Smooth muscle cell (in vitro differentiated cells): ENCODE measurements around the gene METTL3. TPM values are rescaled to one million over a fixed set of nuclear protein-coding genes. Genes with fewer than 3 reads are reported as not detected.

Experiments
- DNase-seq: peaks from one replicate; lab custom pipeline; 2025; ENCODE audit not compliant: unreplicated experiment; lab: John Stamatoyannopoulos, UW
- H2AFZ ChIP-seq: fragments of 200-600 bp; sonication (generic); 2 replicates; pipeline ENCODE4 v1.6.0; 2016; ENCODE audit warnings: antibody characterized with exemption, low read depth, mild to moderate bottlenecking
- H3F3A ChIP-seq: fragments of 200-600 bp; sonication (generic); 2 replicates; pipeline ENCODE4 v1.6.0; 2017; ENCODE audit warnings: antibody characterized with exemption, low read depth
- H3K27ac ChIP-seq: fragments of 200-600 bp; sonication (generic); 2 replicates; pipeline ENCODE4 v1.5.1; 2016; ENCODE audit warnings: low read depth, mild to moderate bottlenecking
- H3K27me3 ChIP-seq: fragments of 200-600 bp; sonication (generic); 2 replicates; pipeline ENCODE4 v1.6.1; 2016; ENCODE audit warnings: low read depth, mild to moderate bottlenecking
- H3K36me3 ChIP-seq: fragments of 200-600 bp; sonication (generic); 2 replicates; pipeline ENCODE4 v1.5.1; 2016; ENCODE audit warnings: low read depth
- H3K4me1 ChIP-seq: fragments of 200-600 bp; sonication (generic); 2 replicates; pipeline ENCODE4 v1.5.1; 2016; ENCODE audit warnings: low read depth
- H3K4me2 ChIP-seq: fragments of 200-600 bp; sonication (generic); 2 replicates; pipeline ENCODE4 v1.6.0; 2016; ENCODE audit warnings: mild to moderate bottlenecking
- H3K4me3 ChIP-seq: fragments of 200-600 bp; sonication (generic); 2 replicates; pipeline ENCODE4 v1.5.1; 2016; ENCODE audit warnings: mild to moderate bottlenecking
- H3K79me2 ChIP-seq: fragments of 200-600 bp; sonication (generic); 2 replicates; pipeline ENCODE4 v1.6.0; 2016; ENCODE audit warnings: low read depth, mild to moderate bottlenecking
- H3K9ac ChIP-seq: fragments of 200-600 bp; sonication (generic); 2 replicates; pipeline ENCODE4 v1.6.0; 2016; ENCODE audit warnings: low read depth
- H3K9me3 ChIP-seq: fragments of 200-600 bp; sonication (generic); replicated peaks from 2 replicates; pipeline ENCODE4 v1.5.1; 2016; ENCODE audit warnings: low read depth
- H4K20me1 ChIP-seq: fragments of 200-600 bp; sonication (generic); 2 replicates; pipeline ENCODE4 v1.6.0; 2016; ENCODE audit warnings: low read depth
- CTCF ChIP-seq: fragments of 200-600 bp; sonication (generic); IDR thresholded peaks from 2 replicates; pipeline ENCODE4 v1.5.1; 2017; ENCODE audit warnings: borderline replicate concordance, mild to moderate bottlenecking, antibody characterized with exemption; ENCODE audit not compliant: insufficient read depth, poor library complexity, severe bottlenecking
- WGBS: methylation state at CpG from one replicate; pipeline ENCODE4 v1.1.7; 2016; ENCODE audit warnings: low lambda C conversion rate; 5-methylcytosine and 5-hydroxymethylcytosine counted together
- polyA plus RNA-seq: library from polyadenylated mRNA; unstranded; fragments of >200 nt; fragmentation: Nextera tagmentation; extraction: Ambion mirVana; gene quantifications from 2 replicates; pipeline ENCODE4 v1.2.1, GENCODE V29; 2016
- total RNA-seq: library from RNA; depleted of rRNA; stranded (reverse); fragments of >200 nt; gene quantifications from 2 replicates; pipeline ENCODE4 v1.2.3, GENCODE V29; 2014

Gene METTL3
- total and polyA plus RNA-seq, 2 experiments from 2014 or later: 25.5 to 37.6 TPM

GRCh38 chr14:21543521-21543960, 32.4 kb upstream of the METTL3 start:
- Histone ChIP-seq H3K4me1 (peaks cover 18% of the 10 kb centered on the region), H3K27me3 (no peaks in the 10 kb centered on the region), H3F3A (no peaks in the 10 kb centered on the region), H3K9ac (no peak overlapping the region), H3K27ac (no peak overlapping the region), H3K36me3 (no peaks in the 10 kb centered on the region), H2AFZ (peak overlapping the region; percentile 39), H4K20me1 (no peaks in the 10 kb centered on the region), H3K4me3 (no peak overlapping the region), H3K9me3 (no peaks in the 10 kb centered on the region), H3K4me2 (no peak overlapping the region), H3K79me2 (no peaks in the 10 kb centered on the region)
- no peak for DNase-seq
- WGBS: 21% methylated on average over 7 of the region's 7 CpGs
- no peak for TF ChIP-seq CTCF

- no peaks in the 10 kb centered on the region for H3F3A ChIP-seq
- peaks cover 13% of the 10 kb centered on the region for H3K27me3 ChIP-seq
- no peaks in the 10 kb centered on the region for H3K79me2 ChIP-seq
- no peak for TF ChIP-seq CTCF
- no peak overlapping the region for H3K27ac ChIP-seq
- DNase-seq: no peak
- H3K4me2 ChIP-seq: no peak overlapping the region
- 94% methylated on average over 9 of the region's 9 CpGs for WGBS
- no peaks in the 10 kb centered on the region for H3K36me3 ChIP-seq
- H4K20me1 ChIP-seq: no peaks in the 10 kb centered on the region
- H3K4me1 ChIP-seq: peaks cover 34% of the 10 kb centered on the region
- no peak overlapping the region for H3K4me3 ChIP-seq
- H3K9me3 ChIP-seq: no peaks in the 10 kb centered on the region
- no peak overlapping the region for H2AFZ ChIP-seq
- H3K9ac ChIP-seq: no peak overlapping the region
Measured at GRCh38 chr14:21541413-21542074, 30.4 kb upstream of the METTL3 start.

GRCh38 chr14:21539189-21539940, 28.2 kb upstream of the METTL3 start:
- no peaks in the 10 kb centered on the region for H3K9me3 ChIP-seq
- TF ChIP-seq CTCF: no peak
- DNase-seq: no peak

More at GRCh38 chr14:21539189-21539940, 28.2 kb upstream of the METTL3 start:
- H3K4me1 ChIP-seq: peaks cover 34% of the 10 kb centered on the region
- H3K27me3 ChIP-seq: peaks cover 34% of the 10 kb centered on the region
- H3K79me2 ChIP-seq: no peaks in the 10 kb centered on the region
- H3K4me3 ChIP-seq: no peak overlapping the region
- H4K20me1 ChIP-seq: no peaks in the 10 kb centered on the region
- WGBS: 27% methylated on average over 3 of the region's 3 CpGs
- H3K36me3 ChIP-seq: no peaks in the 10 kb centered on the region
- no peak overlapping the region for H3K27ac ChIP-seq
- no peak overlapping the region for H3K9ac ChIP-seq
- H2AFZ ChIP-seq: no peak overlapping the region
- no peak overlapping the region for H3K4me2 ChIP-seq
- H3F3A ChIP-seq: no peaks in the 10 kb centered on the region
